Body of pancreas (tissue), 4 donors: ENCODE results near the gene IRX3. TPM values are rescaled to one million over a fixed set of nuclear protein-coding genes. Genes with fewer than 3 reads are reported as not detected.

Experiments used
- ATAC-seq: fragments of 150-250 bp; one replicate; pipeline ENCODE4 v1.9.1; 2016
- DNase-seq, 4 donors: peaks; one replicate each; pipeline ENCODE4 v3.0.0-alpha.2; 2019
- H3K27ac ChIP-seq, 4 donors: fragments of 200-600 bp; sonication (generic); 1 replicate in 3 of 4; 2 replicates in 1 of 4; pipeline versions ENCODE4 v1.5.1 to v1.6.1; 2016 to 2019; ENCODE audit warnings: mild to moderate bottlenecking in 1 of 4, mixed read lengths in 1 of 4, moderate library complexity in 1 of 4
- H3K27me3 ChIP-seq, 2 donors: fragments of 200-600 bp; sonication (generic); one replicate each; pipeline ENCODE4 v1.6.0; 2016; ENCODE audit warnings: mild to moderate bottlenecking in 1 of 2
- H3K36me3 ChIP-seq, 2 donors: fragments of 200-600 bp; sonication (generic); replicated peaks in 1 of 2; 2 replicates each; pipeline ENCODE4 v1.5.1; 2016; ENCODE audit warnings: low read depth in 2 of 2; ENCODE audit not compliant: insufficient read depth in 1 of 2
- H3K4me1 ChIP-seq: fragments of 200-600 bp; sonication (generic); one replicate; pipeline ENCODE4 v1.6.0; 2016
- H3K4me3 ChIP-seq, 2 donors: fragments of 200-600 bp; sonication (generic); 1 replicate in 1 of 2; 2 replicates in 1 of 2; pipeline ENCODE4 v1.5.1; 2016 to 2019
- H3K9me3 ChIP-seq, 3 donors: fragments of 200-600 bp; sonication (generic); 1 replicate in 2 of 3; 2 replicates in 1 of 3; pipeline ENCODE4 v1.5.1; 2016
- CTCF ChIP-seq, 7 experiments: fragments of 450-650 bp in 4 of 7; fragments of 200-600 bp in 3 of 7; sonication (generic) in 3 of 7; IDR thresholded peaks; one replicate each; pipeline ENCODE4 v1.5.1; 2016 to 2019; ENCODE audit warnings: antibody characterized with exemption in 7 of 7
- POLR2A ChIP-seq, 3 donors: fragments of 450-650 bp; IDR thresholded peaks; one replicate each; pipeline ENCODE4 v1.6.1; 2016; ENCODE audit warnings: antibody characterized with exemption in 3 of 3, mild to moderate bottlenecking in 2 of 3
- WGBS, 2 donors: methylation state at CpG; one replicate each; pipeline ENCODE4 v1.1.5; 2017; 5-methylcytosine and 5-hydroxymethylcytosine counted together
- intact Hi-C: fragments of 100-400 bp; cut with DNase I; formaldehyde crosslinking; loops from one replicate; pipeline ENCODE4 v1.15.1; 2023
- total RNA-seq, 2 donors: library from RNA; depleted of rRNA; stranded (reverse); fragments of >200 nt; gene quantifications; one replicate each; pipeline ENCODE4 v1.1.0, GENCODE V29; 2016

IRX3 gene
- total RNA-seq, 2 donors from 2014 or later: 1.6 to 2.6 TPM

GRCh38 chr16:54246454-54246821 lies 40.1 kb downstream of the IRX3 start:
- no peak for ATAC-seq

GRCh38 chr16:54245788-54246453 lies 40.7 kb downstream of the IRX3 start:
- Histone ChIP-seq H3K4me3 (no peak overlapping the region), H3K36me3 (no peaks in the 10 kb centered on the region), H3K27me3 (no peaks in the 10 kb centered on the region), H3K4me1 (no peaks in the 10 kb centered on the region), H3K27ac (no peak overlapping the region), H3K9me3 (no peaks in the 10 kb centered on the region)
- 79 to 90% methylated on average over 4 of the region's 4 CpGs for WGBS, 2 donors
- TF ChIP-seq CTCF (IDR thresholded peaks at IDR 0.05) (no peak), POLR2A (IDR thresholded peaks at IDR 0.05) (no peak)
- ATAC-seq (no peak), DNase-seq (no peak)
- intact Hi-C loops: no loop called here

More at GRCh38 chr16:54246454-54246821, 40.1 kb downstream of the IRX3 start:
- intact Hi-C loops: no loop called here
- Histone ChIP-seq H3K4me3 (no peak overlapping the region), H3K9me3 (no peaks in the 10 kb centered on the region), H3K36me3 (no peaks in the 10 kb centered on the region), H3K27me3 (no peaks in the 10 kb centered on the region), H3K27ac (no peak overlapping the region), H3K4me1 (no peaks in the 10 kb centered on the region)
- TF ChIP-seq POLR2A (IDR thresholded peaks at IDR 0.05) (no peak), CTCF (IDR thresholded peaks at IDR 0.05) (no peak)
- WGBS, 2 donors: 89 to 100% methylated on average over 1 to 4 of the region's 4 CpGs
- no peak for DNase-seq

- intact Hi-C loops: no loop called here
- WGBS, 2 donors: 27 to 35% methylated on average over 9 to 11 of the region's 11 CpGs
- DNase-seq (no peak), ATAC-seq (no peak)
- Histone ChIP-seq H3K4me3 (no peak overlapping the region), H3K9me3 (no peaks in the 10 kb centered on the region), H3K36me3 (no peaks in the 10 kb centered on the region), H3K27me3 (no peaks in the 10 kb centered on the region), H3K4me1 (no peaks in the 10 kb centered on the region), H3K27ac (no peak overlapping the region)
- TF ChIP-seq POLR2A (IDR thresholded peaks at IDR 0.05): no peak
- no peak for TF ChIP-seq CTCF (IDR thresholded peaks at IDR 0.05)
Measured at GRCh38 chr16:54244061-54244886, 42.3 kb downstream of the IRX3 start.

GRCh38 chr16:54243202-54243601 lies 43.4 kb downstream of the IRX3 start:
- Histone ChIP-seq H3K4me3 (no peak overlapping the region), H3K36me3 (no peaks in the 10 kb centered on the region), H3K27me3 (no peaks in the 10 kb centered on the region), H3K9me3 (no peaks in the 10 kb centered on the region), H3K27ac (no peak overlapping the region), H3K4me1 (no peaks in the 10 kb centered on the region)
- 75 to 79% methylated on average over 6 of the region's 6 CpGs for WGBS, 2 donors
- no peak for DNase-seq
- ATAC-seq: no peak
- intact Hi-C loops: no loop called here
- TF ChIP-seq CTCF (IDR thresholded peaks at IDR 0.05): no peak
- TF ChIP-seq POLR2A (IDR thresholded peaks at IDR 0.05): no peak
